Spleen (tissue), 7 donors: Measurements from ENCODE around the gene ZNF772.
"Not testable (repeated sequence)": the region's sequence is repeated elsewhere in the genome, so short reads cannot be mapped to it uniquely, and the experiment has no call there.

Experiments used
- CTCF ChIP-seq, 11 experiments: fragments of 200-600 bp in 7 of 11; fragments of 450-650 bp in 4 of 11; sonication (generic) in 4 of 11; IDR thresholded peaks in 8 of 11; conservative IDR thresholded peaks in 3 of 11; 1 replicate in 7 of 11; 2 replicates in 4 of 11; pipeline versions ENCODE4 v1.4.0 to v1.8.0; 2016 to 2021; ENCODE audit warnings: antibody characterized with exemption in 11 of 11, inconsistent platforms in 4 of 11, mild to moderate bottlenecking in 1 of 11
- POLR2A ChIP-seq, 3 donors: fragments of 450-650 bp; IDR thresholded peaks; one replicate each; pipeline ENCODE4 v1.5.1; 2017; ENCODE audit warnings: antibody characterized with exemption in 3 of 3, mild to moderate bottlenecking in 1 of 3
- POLR2AphosphoS5 ChIP-seq, 3 donors: sonication (generic); formaldehyde crosslinking; IDR thresholded peaks; one replicate each; pipeline ENCODE4 v1.5.1; 2017; ENCODE audit warnings: antibody characterized with exemption in 3 of 3
- donor health status: DM: no; HTN: no; CAD: no; lungs with moderate emphysema.
- donor health status: DM: no; HTN: no; CAD: no.
- donor health status: DM: no; HTN: no; CAD: no.

GRCh38 chr19:57488299-57488644 lies 10.9 kb upstream of the ZNF772 start:
- TF ChIP-seq POLR2A (IDR thresholded peaks at IDR 0.05); CTCF (IDR thresholded peaks at IDR 0.05 in 8 of 11, conservative IDR thresholded peaks at IDR 0.05 in 3 of 11); POLR2AphosphoS5 (IDR thresholded peaks at IDR 0.05): not testable (repeated sequence)
